ENCODE results near the gene CFAP77. TPM values are rescaled to one million over a fixed set of nuclear protein-coding genes. Genes with fewer than 3 reads are reported as not detected.

The CFAP77 gene
- total RNA-seq, 1 experiment from 2014 or later, result 0.11 TPM

GRCh38 chr9:132516301-132516700, 106.3 kb downstream of the CFAP77 start:
- Histone ChIP-seq H3F3A (ENCODE audit: low read length, unreplicated experiment) (no peaks in the 10 kb centered on the region), H3K9ac (ENCODE audit: low read length) (no peak overlapping the region), H3K9me2 (replicated peaks; ENCODE audit: low read length) (no peaks in the 10 kb centered on the region), H4K20me1 (ENCODE audit: low read length) (no peaks in the 10 kb centered on the region), H3K9me3 (ENCODE audit: low read length) (no peaks in the 10 kb centered on the region), H3K4me3 (ENCODE audit: low read length) (no peak overlapping the region), H3K36me3 (ENCODE audit: low read depth, low read length) (no peaks in the 10 kb centered on the region), H3K27me3 (ENCODE audit: low read length) (peaks cover 24% of the 10 kb centered on the region), H3K79me2 (ENCODE audit: low read length) (no peaks in the 10 kb centered on the region), H3K27ac (ENCODE audit: low read length) (no peak overlapping the region), H2AFZ (ENCODE audit: low read length) (no peak overlapping the region), H3K4me2 (ENCODE audit: low read length) (no peak overlapping the region), H3K4me1 (ENCODE audit: insufficient read depth, low read length) (no peaks in the 10 kb centered on the region)
- ChIA-PET POLR2A (ENCODE audit: unreplicated experiment) (interaction anchor here (0.7 kb wide), 1 partner anchor 95 kb away, joined by 4 read pairs; no protein-coding TSS in a partner anchor), CTCF (no interaction called here)
- no TSS peak for BruUV-seq (replicated peaks)
- no peak for DNase-seq
- ATAC-seq, result no peak
- intact Hi-C loops (cut with micrococcal nuclease), result no loop called here
- TF ChIP-seq EZH2 (IDR thresholded peaks at IDR 0.05; ENCODE audit: low read length, unreplicated experiment), result no peak
- TF ChIP-seq EZH2phosphoT487 (IDR thresholded peaks at IDR 0.05; ENCODE audit: borderline replicate concordance, low read length), result no peak
- no peak for TF ChIP-seq CTCF (conservative IDR thresholded peaks at IDR 0.05; ENCODE audit: low read depth, low read length)

- no peak overlapping the region for H3K4me2 ChIP-seq (ENCODE audit: low read length)
- no peaks in the 10 kb centered on the region for H4K20me1 ChIP-seq (ENCODE audit: low read length)
- H3K27me3 ChIP-seq (ENCODE audit: low read length), result peaks cover 28% of the 10 kb centered on the region
- ATAC-seq (no peak), DNase-seq (no peak)
- no peaks in the 10 kb centered on the region for H3K9me3 ChIP-seq (ENCODE audit: low read length)
- POLR2A ChIA-PET (ENCODE audit: unreplicated experiment), result interaction anchor here (0.7 kb wide), 1 partner anchor 95 kb away, joined by 4 read pairs; no protein-coding TSS in a partner anchor
- no peak overlapping the region for H3K27ac ChIP-seq (ENCODE audit: low read length)
- no peak overlapping the region for H3K9ac ChIP-seq (ENCODE audit: low read length)
- H3K79me2 ChIP-seq (ENCODE audit: low read length), result no peaks in the 10 kb centered on the region
- intact Hi-C loops (cut with micrococcal nuclease), result no loop called here
- no peak for TF ChIP-seq EZH2phosphoT487 (IDR thresholded peaks at IDR 0.05; ENCODE audit: borderline replicate concordance, low read length)
- TF ChIP-seq CTCF (conservative IDR thresholded peaks at IDR 0.05; ENCODE audit: low read depth, low read length), result no peak
- TF ChIP-seq EZH2 (IDR thresholded peaks at IDR 0.05; ENCODE audit: low read length, unreplicated experiment), result no peak
- no peaks in the 10 kb centered on the region for H3K36me3 ChIP-seq (ENCODE audit: low read depth, low read length)
- CTCF ChIA-PET, result interaction anchor here (0.7 kb wide), 1 partner anchor 8 kb away, joined by 3 read pairs; no protein-coding TSS in a partner anchor
- BruUV-seq (replicated peaks), result no TSS peak
- H3K4me3 ChIP-seq (ENCODE audit: low read length), result no peak overlapping the region
- H2AFZ ChIP-seq (ENCODE audit: low read length), result no peak overlapping the region
- no peaks in the 10 kb centered on the region for H3K4me1 ChIP-seq (ENCODE audit: insufficient read depth, low read length)
- no peaks in the 10 kb centered on the region for H3F3A ChIP-seq (ENCODE audit: low read length, unreplicated experiment)
- no peaks in the 10 kb centered on the region for H3K9me2 ChIP-seq (replicated peaks; ENCODE audit: low read length)
Observed at GRCh38 chr9:132516911-132517310, 106.9 kb downstream of the CFAP77 start.

GRCh38 chr9:132517815-132518550, 108.0 kb downstream of the CFAP77 start:
- DNase-seq (no peak), ATAC-seq (no peak)
- TF ChIP-seq EZH2phosphoT487 (IDR thresholded peaks at IDR 0.05; ENCODE audit: borderline replicate concordance, low read length) (no peak), EZH2 (IDR thresholded peaks at IDR 0.05; ENCODE audit: low read length, unreplicated experiment) (no peak), CTCF (conservative IDR thresholded peaks at IDR 0.05; ENCODE audit: low read depth, low read length) (no peak)
- Histone ChIP-seq H3K27ac (ENCODE audit: low read length) (no peak overlapping the region), H3K4me2 (ENCODE audit: low read length) (no peak overlapping the region), H3K36me3 (ENCODE audit: low read depth, low read length) (no peaks in the 10 kb centered on the region), H3K4me1 (ENCODE audit: insufficient read depth, low read length) (no peaks in the 10 kb centered on the region), H4K20me1 (ENCODE audit: low read length) (no peaks in the 10 kb centered on the region), H3K27me3 (ENCODE audit: low read length) (peaks cover 32% of the 10 kb centered on the region), H3K9me3 (ENCODE audit: low read length) (no peaks in the 10 kb centered on the region), H2AFZ (ENCODE audit: low read length) (no peak overlapping the region), H3K79me2 (ENCODE audit: low read length) (no peaks in the 10 kb centered on the region), H3K9me2 (replicated peaks; ENCODE audit: low read length) (no peaks in the 10 kb centered on the region), H3K4me3 (ENCODE audit: low read length) (no peak overlapping the region), H3F3A (ENCODE audit: low read length, unreplicated experiment) (no peaks in the 10 kb centered on the region), H3K9ac (ENCODE audit: low read length) (no peak overlapping the region)
- POLR2A ChIA-PET (ENCODE audit: unreplicated experiment), result no interaction called here
- BruUV-seq (replicated peaks), result no TSS peak
- CTCF ChIA-PET, result no interaction called here
- intact Hi-C loops (cut with micrococcal nuclease), result no loop called here

Measured in PC-3 (cell line).